Measurements from ENCODE around the gene CFAP92. TPM values are rescaled to one million over a fixed set of nuclear protein-coding genes. Genes with fewer than 3 reads are reported as not detected.

The CFAP92 gene
- total RNA-seq, 1 donor from 2014 or later = not detected

DNA sequence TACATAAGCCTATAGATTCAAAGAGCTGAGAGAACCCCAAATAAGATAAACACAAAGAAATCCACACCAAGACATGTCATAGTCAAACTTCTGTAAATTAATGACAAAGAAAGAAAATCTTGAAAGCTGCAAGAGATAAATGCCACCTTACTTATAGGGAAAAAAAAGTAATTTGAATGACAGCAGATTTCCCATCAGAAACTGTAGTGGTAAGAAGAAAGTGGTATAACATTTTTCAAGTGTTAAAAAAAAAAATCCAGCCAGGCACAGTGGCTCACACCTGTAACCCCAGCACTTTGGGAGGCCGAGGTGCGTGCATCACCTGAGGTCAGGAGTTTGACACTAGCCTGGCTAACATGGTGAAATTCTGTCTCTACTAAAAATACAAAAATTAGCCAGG, 37.4 kb downstream of the CFAP92 start:
- H3K27me3 Mint-ChIP-seq (ENCODE audit: unreplicated experiment) = peaks cover 48% of the 10 kb centered on the region
- H3K36me3 Mint-ChIP-seq (ENCODE audit: unreplicated experiment) = peaks cover 3% of the 10 kb centered on the region
- no peaks in the 10 kb centered on the region for H3K4me1 Mint-ChIP-seq (ENCODE audit: unreplicated experiment)
- DNase-seq (ENCODE audit: extremely low spot score, unreplicated experiment) = no peak
- TF ChIP-seq, protein P1, sequence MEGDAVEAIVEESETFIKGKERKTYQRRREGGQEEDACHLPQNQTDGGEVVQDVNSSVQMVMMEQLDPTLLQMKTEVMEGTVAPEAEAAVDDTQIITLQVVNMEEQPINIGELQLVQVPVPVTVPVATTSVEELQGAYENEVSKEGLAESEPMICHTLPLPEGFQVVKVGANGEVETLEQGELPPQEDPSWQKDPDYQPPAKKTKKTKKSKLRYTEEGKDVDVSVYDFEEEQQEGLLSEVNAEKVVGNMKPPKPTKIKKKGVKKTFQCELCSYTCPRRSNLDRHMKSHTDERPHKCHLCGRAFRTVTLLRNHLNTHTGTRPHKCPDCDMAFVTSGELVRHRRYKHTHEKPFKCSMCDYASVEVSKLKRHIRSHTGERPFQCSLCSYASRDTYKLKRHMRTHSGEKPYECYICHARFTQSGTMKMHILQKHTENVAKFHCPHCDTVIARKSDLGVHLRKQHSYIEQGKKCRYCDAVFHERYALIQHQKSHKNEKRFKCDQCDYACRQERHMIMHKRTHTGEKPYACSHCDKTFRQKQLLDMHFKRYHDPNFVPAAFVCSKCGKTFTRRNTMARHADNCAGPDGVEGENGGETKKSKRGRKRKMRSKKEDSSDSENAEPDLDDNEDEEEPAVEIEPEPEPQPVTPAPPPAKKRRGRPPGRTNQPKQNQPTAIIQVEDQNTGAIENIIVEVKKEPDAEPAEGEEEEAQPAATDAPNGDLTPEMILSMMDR (IDR thresholded peaks at IDR 0.05) = no peak
- peaks cover 10% of the 10 kb centered on the region for H3K9me3 Mint-ChIP-seq (ENCODE audit: unreplicated experiment)
- H3K27ac Mint-ChIP-seq (ENCODE audit: unreplicated experiment) = no peak overlapping the region
- no peak overlapping the region for H3K4me3 Mint-ChIP-seq (ENCODE audit: unreplicated experiment)

DNA sequence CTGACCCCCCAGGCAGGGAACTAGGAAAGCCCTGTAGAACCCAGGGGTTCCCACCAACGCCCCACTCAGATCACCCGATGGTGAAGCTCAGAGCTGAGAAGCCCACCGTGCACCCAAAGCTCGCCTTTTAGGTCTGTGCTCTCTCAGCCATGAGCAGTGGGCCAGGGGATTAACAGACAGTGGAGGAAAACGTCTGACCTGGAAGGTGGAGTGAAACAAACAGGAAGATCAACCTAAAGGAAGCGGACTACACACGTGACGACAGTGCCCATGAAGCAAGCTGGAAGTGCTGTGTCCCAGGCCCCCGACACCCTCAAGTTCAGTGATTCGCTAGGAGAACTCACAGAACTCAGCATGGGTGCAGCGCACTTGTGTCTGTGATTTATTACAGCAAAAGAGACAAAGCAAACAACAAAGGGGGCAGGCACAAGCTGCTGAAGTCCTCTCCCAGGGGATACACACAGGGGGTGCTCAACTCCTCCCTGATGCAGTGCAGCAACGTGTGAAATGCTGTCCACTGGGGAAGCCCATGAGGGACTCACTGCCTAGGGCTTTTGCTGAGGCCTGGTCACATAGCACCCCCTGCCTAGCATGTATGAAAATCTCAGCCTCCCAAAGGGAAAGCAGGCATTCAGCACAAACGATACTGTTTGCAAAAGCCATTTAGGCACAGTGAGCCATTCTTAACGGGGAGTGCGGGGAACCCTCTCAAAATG, 43.5 kb downstream of the CFAP92 start:
- H3K36me3 Mint-ChIP-seq (ENCODE audit: unreplicated experiment) = no peaks in the 10 kb centered on the region
- peak; percentile 69 for DNase-seq (ENCODE audit: extremely low spot score, unreplicated experiment)
- H3K27ac Mint-ChIP-seq (ENCODE audit: unreplicated experiment) = no peak overlapping the region
- peaks cover 44% of the 10 kb centered on the region for H3K27me3 Mint-ChIP-seq (ENCODE audit: unreplicated experiment)
- H3K4me1 Mint-ChIP-seq (ENCODE audit: unreplicated experiment) = no peaks in the 10 kb centered on the region
- H3K4me3 Mint-ChIP-seq (ENCODE audit: unreplicated experiment) = no peak overlapping the region
- TF ChIP-seq, protein P1 (IDR thresholded peaks at IDR 0.05) = peak; percentile 28
- no peaks in the 10 kb centered on the region for H3K9me3 Mint-ChIP-seq (ENCODE audit: unreplicated experiment)

DNA sequence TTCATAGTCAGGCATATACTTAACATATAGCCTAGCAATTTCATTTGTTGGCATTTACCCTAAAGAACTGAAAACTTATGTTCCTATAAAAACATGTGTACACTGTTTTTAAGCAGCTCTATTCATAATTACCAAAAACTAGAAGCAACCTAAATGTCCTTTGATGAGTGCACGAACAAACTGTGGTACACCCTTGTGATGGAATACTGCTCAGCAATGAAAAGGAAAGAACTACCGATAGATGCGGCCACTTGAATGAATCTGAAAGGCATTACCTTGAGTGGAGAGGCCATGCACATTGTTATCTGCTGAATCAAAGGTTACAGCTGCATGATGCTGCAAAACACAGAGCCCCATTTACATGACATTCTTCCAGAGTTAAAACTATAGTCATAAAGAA, 44.7 kb downstream of the CFAP92 start:
- H3K9me3 Mint-ChIP-seq (ENCODE audit: unreplicated experiment) = no peaks in the 10 kb centered on the region

DNA sequence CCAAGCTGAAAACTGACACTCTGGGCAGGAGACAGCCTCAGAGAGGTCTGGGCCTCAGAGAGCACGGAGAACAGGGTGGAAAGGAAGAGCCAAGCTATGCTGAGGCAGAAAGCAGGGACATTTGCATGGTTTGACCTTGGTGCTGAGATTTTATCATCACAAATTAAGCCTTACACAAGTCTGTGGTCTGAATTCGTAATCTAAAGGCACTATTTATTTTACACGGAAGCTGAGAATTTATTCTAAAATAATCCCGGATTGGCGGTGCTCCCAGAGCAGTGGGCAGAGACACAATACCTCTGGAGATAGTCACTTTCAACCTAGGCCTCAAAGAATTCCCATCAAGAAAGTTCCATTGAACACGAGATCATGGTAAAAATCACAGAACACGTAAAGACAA, 47.5 kb downstream of the CFAP92 start:
- peak; percentile 32 for DNase-seq (ENCODE audit: extremely low spot score, unreplicated experiment)
- Mint-ChIP-seq H3K9me3 (ENCODE audit: unreplicated experiment) (no peaks in the 10 kb centered on the region), H3K36me3 (ENCODE audit: unreplicated experiment) (no peaks in the 10 kb centered on the region), H3K4me3 (ENCODE audit: unreplicated experiment) (no peak overlapping the region), H3K4me1 (ENCODE audit: unreplicated experiment) (no peaks in the 10 kb centered on the region), H3K27ac (ENCODE audit: unreplicated experiment) (no peak overlapping the region), H3K27me3 (ENCODE audit: unreplicated experiment) (peaks cover 48% of the 10 kb centered on the region)
- TF ChIP-seq, protein P1 (IDR thresholded peaks at IDR 0.05) = no peak

More for the DNA sequence above, 44.7 kb downstream of the CFAP92 start:
- TF ChIP-seq, protein P1 (IDR thresholded peaks at IDR 0.05) = no peak
- Mint-ChIP-seq H3K4me3 (ENCODE audit: unreplicated experiment) (no peak overlapping the region), H3K36me3 (ENCODE audit: unreplicated experiment) (no peaks in the 10 kb centered on the region), H3K27me3 (ENCODE audit: unreplicated experiment) (peaks cover 53% of the 10 kb centered on the region), H3K4me1 (ENCODE audit: unreplicated experiment) (no peaks in the 10 kb centered on the region), H3K27ac (ENCODE audit: unreplicated experiment) (no peak overlapping the region)
- DNase-seq (ENCODE audit: extremely low spot score, unreplicated experiment) = peak; percentile 0

DNA sequence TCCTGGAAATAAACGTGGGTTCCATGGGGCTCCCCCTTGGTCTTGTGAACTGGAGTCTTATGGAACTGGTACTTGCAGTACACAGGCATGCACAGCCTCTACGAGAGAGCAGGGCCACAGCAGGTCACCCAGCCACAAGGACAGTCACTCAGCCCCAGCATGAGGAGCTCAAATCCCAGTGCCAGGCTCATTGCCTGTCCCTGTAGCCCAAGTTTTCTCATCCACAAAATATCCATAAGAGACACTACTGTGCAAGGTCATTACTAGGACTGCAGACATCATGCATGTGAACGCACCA, 48.0 kb downstream of the CFAP92 start:
- H3K4me1 Mint-ChIP-seq (ENCODE audit: unreplicated experiment) = no peaks in the 10 kb centered on the region
- no peak overlapping the region for H3K27ac Mint-ChIP-seq (ENCODE audit: unreplicated experiment)
- peaks cover 44% of the 10 kb centered on the region for H3K27me3 Mint-ChIP-seq (ENCODE audit: unreplicated experiment)
- no peaks in the 10 kb centered on the region for H3K9me3 Mint-ChIP-seq (ENCODE audit: unreplicated experiment)
- no peak overlapping the region for H3K4me3 Mint-ChIP-seq (ENCODE audit: unreplicated experiment)
- DNase-seq (ENCODE audit: extremely low spot score, unreplicated experiment) = peak; percentile 48
- TF ChIP-seq, protein P1 (IDR thresholded peaks at IDR 0.05) = no peak
- no peaks in the 10 kb centered on the region for H3K36me3 Mint-ChIP-seq (ENCODE audit: unreplicated experiment)
